HUDEP-2 (cell line): ENCODE data around the gene LCOR.
"Not testable (repeated sequence)": the region's sequence is repeated elsewhere in the genome, so short reads cannot be mapped to it uniquely, and the experiment has no call there.

Source experiments
- DNase-seq, 76 experiments: peaks; one replicate each; lab custom pipeline; 2025; ENCODE audit not compliant: unreplicated experiment in 76 of 76; lab: John Stamatoyannopoulos, UW

Gene LCOR

DNA sequence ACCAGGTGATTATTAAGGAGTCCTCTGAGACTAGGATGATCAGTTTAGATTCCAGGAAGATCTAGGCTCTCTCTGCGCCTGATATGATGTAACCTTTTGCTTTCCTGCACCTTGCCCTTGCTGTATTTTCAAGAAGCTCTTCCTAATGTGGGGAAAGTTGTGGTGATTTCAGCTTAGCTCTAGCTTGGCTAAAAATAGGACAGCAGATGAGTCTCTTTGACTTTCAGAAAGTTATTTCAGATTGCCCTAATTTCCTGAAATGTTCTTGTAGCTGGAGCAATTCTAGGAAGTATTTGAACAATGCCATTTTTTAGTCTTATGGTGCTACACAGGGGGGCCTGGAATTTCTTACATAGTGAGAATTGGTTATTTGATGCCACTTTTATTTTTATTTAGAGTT lies 3.8 kb downstream of the LCOR start:
- peak in 1 of 76 experiments; percentile 0 for DNase-seq

DNA sequence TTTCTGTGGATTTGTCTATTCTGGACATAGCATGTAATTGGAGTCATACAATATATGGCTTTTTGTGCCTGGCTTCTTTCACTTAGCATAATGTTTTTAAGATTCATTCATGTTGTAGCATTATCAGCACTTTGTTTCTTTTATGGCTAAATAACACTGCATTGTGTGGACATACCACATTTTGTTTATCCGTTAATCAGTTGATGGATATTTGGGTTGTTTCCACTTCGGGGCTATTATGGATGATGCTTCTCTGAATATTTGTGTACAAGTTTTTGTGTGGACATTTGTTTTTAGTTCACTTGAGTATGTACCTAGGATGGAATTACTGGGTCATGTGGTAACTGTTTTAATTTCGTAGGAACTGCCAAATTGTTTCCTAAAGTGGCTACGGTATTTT lies 6.4 kb downstream of the LCOR start:
- no peak for DNase-seq

DNA sequence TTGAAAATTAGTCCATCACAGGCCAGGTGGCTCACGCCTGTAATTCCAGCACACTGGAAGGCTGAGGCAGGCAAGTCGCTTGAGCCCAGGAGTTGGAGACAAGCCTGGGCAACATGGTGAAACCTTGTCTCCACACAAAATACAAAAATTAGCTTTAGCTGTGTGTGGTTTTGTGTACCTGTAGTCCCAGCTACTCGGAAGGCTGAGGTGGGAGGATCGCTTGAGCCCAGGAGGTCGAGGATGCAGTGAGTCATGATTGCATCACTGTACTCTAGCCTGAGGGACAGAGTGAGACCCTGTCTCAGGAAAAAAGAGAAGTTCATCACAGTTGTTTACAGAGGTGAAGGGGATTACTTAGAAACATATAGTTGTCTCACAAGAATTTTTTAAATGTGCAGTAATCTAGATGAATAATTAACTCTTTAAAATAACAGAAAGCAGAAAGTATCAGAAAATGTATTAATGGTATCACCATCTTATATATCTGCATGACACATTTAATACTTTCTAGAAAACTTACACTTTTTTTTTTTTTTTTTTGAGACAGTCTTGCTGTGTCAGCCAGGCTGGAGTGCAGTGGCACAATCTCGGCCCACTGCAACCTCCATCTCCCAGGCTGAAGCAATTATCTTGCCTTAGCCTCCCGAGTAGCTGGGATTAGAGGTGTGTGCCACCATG lies 8.9 kb downstream of the LCOR start:
- DNase-seq = peak in 5 of 76 experiments; percentile 4 to 26 (median 7)

DNA sequence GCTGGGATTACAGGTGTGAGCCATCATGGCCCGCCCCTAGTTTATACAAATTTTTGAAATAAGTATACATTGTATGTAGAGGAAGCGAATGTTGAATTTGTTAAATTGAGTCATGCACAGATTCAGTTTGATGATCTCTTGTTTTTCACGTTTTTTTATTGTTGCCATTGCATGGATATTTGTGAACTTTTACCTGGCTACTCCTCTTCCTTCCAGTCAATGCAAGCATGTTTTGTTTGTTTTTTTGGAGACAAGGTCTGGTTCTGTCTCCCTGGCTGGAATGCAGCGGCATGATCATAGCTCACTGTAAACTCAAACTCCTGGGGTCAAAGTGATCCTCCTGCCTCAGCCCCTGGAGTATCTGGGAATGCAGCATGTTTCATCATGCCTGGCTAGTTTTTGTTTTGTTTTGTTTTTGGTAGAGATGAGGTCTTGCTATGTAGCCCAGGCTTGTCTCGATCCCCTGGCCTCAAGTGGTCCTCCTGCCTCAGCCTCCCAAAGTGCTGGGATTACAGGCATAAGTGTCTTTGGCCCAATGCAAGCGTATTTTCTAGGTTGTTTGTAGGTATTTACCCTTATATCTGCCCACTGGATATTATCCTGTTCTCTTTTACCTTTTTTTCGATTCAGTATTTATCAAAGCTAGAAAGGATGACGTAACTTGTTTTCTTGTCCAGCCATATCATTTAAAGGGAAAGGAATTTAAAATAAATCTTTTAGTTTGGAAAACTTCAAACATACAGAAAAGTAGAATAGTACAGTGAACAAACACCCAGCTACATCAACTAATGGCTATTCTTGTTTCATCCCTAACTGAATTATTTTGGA lies 11.0 kb downstream of the LCOR start:
- no peak for DNase-seq

DNA sequence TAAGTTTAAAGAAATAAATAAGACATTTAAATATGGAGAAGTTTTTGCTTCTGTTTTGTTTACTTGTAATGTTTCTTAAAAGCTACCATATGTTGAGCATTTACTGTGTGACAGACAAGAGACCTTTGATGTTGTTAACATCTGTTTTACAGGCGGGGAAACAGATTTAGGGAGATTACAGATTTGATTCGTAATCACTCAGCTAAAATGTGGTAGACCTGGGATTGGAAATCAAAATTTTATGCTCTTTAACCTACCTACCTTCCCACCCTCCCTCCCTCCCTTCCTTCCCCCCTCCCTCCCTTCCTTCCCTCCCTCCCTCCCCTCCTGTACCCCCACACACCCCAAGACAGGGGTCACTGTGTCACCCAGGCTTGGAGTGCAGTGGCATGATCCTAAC lies 11.7 kb downstream of the LCOR start:
- no peak for DNase-seq

DNA sequence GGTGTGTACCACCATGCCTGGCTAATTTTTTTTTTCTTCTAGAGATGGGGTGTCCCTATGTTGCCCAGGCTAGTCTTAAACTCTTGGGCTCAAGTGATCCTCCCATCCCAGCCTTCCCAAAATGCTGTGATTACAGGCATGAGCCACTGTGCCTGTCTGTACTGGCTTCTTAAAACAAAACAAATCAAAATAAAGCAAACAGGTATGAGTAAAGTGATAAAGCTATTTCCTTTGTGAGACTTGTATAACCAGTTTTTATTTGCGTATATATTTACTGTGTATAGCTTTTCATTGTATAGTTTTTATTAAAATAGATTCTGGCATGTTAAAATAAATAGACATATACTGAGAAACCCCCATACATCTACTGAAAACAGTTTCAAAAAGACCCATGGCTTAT lies 14.3 kb downstream of the LCOR start:
- no peak for DNase-seq

DNA sequence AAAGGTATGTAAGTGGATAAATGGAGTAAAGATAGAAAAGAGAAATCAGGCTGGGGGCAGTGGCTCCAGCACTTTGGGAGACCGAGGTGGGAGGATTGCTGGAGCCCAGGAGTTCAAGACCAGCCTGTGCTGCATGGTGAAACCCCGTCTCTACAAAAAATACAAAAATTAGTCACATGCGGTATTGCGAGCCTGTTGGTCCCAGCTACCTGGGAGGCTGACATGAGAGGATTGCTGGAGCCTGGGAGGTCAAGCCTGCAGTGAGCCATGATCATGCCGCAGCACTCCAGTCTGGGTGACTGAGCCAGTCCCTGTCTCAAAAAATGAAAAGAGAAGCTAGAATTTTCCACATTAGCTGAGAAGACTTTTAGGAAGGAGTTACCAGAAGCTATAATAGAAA lies 14.8 kb downstream of the LCOR start:
- DNase-seq = no peak

DNA sequence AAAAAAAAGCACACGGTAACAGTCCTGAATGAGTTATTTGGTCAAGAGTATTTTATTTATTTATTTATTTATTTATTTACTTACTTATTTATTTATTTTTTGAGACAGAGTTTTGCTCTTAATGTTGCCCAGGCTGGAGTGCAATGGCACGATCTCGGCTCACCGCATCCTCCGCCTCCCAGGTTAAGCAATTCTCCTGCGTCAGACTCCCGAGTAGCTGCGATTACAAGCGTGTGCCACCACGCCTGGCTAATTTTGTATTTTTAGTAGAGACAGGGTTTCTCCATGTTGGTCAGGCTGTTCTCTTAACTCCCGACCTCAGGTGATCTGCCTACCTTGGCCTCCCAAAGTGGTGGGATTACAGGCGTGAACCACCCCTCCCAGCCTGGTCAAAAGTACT lies 15.3 kb downstream of the LCOR start:
- DNase-seq = not testable (repeated sequence)

DNA sequence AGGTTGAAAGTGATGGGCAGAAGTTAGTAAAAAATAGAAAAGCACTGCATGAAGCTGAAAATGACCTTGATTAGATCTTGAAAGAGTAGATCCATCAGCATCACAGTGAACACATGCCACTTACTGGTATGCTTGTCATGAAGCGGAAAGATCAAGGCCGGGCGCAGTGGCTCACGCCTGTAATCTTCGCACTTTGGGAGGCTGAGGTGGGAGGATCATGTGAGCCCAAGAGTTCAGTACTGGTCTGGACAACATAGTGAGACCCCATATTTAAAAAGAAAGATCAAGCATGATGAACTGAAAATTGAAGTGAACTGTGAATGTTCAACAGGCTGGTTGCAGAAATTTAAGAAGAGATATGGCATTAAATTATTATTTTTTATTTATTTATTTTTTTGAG lies 18.0 kb downstream of the LCOR start:
- no peak for DNase-seq

DNA sequence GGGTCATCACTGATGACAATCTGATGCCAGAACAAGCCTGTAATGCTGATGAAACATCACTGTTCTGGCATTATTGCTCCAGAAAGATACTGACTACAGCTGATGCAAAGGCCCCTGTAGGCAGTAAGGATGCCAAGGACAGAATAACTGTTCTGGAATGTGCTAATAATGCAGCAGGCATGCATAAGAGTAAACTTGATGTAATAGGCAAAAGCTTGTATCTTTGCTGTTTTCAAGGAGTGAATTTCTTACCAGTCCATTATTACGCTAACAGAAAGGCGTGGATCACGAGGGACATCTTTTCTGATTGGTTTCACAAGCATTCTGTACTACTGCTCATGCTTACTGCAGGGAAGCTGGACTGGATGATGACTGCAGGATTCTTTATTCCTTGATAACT lies 18.7 kb downstream of the LCOR start:
- DNase-seq = no peak

DNA sequence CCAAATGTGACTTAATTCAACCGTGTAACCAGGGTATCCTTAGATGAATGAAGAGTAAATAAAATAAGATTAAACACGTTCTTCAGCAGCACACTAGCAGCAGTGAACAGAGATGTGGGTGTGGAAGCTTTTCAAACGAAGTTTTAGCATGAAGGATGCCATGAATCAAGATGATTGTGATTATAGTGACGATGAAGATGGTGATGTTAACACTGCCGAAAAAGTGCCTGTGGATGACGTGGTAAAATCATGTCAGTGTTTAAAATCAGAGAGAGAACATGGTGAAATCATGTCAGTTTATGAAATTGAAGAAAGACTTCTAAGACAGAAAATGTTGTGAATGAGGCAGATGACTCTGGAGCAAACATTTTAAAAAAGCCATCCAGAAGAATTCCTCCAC lies 19.2 kb downstream of the LCOR start:
- no peak for DNase-seq

DNA sequence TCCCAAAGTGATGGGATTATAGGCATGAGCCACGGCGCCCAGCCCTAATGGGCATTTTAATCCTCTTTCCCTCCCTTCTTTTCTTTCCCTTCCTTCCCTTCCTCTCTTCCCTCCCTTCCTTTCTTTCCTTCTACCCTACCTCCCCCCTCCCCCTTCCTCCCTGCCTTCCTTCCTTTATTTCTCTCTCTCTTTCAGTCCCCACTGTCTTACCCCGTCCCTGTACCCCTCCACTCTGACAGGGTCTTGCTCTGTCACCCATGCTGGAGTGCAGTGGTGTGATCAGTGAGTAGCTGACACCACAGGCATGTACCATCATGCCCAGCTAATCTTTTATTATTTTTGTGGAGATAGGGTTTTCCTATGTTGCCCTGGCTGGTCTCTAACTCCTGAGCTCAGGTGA lies 24.2 kb downstream of the LCOR start:
- DNase-seq = no peak

DNA sequence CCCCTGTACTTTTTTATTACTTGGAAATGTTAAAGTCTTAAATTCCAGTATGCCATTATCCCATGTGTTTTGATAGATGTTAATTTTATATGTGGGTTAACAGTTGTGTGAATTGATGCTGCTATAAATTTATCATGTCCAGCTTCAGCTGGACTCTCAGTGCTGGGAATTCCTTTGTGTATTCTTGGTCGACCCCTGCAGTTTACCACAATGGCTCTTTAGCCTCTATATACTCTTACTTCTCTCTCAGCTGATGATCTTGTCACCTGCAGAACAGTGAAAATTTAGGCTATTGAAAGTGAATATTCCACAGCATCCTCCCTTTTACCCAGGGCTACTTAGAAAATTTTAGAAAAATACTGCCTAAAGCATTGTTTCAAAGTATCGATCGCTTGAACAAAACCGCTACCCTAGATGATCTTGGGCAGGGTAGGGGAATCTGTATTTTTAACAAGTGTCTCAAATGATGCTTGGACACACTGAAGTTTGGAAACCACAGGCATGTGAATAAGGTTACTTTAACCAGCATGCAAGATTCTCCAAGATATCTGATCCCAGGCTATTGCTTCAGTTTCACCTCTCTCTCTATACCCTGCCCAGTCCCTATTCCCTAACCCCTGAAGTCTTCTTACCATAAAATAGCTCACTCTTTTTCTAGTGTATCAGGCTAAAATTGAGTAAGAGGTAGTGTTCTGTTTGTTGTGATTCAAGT lies 25.4 kb downstream of the LCOR start:
- DNase-seq = no peak

DNA sequence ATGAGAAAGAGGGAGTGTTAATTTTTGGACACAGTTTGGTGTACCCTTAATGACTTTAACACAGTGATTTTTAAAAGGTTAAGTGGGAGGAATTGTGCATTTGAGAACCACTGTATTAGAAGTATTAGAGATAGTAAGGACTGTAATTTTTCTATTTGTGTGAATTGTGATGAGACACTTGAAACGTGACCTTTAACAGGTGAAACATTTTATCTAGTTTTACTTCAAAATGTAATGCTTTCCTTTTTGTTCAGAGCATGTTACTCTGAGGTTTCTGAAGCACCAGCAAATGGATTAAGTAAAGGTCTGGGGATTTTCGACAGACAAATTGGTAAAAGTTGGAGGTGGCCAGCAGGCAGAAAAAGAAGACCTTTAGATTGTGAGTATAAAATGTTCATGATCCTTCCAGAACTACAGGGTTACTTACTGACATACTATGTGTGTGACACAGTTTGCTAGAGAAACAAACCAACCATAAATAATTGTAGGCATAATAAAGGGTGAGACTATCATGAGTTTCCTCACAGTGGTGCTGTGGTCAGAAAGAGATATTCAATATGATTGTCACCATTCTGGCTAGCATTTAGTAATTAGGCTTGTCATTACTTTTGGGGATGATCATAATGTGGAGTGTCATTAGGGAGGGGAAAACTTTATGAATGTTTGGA lies 26.1 kb downstream of the LCOR start:
- peak in 1 of 76 experiments; percentile 16 for DNase-seq

DNA sequence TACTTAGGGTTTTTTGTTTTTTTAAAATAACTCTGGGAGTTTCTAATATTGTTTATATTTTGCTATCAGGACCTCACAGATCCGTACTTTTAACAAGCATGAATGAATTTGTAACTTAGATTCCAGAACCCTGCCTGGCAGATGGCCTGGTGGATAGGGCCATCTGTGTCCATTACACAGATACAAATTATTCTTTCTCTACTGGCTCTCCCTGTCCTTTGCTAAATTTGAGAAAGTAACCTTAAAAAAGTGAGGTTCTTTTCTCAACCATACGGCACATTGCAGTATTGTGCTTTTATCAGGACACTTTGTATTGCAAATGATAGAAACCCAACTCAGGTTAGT lies 26.6 kb downstream of the LCOR start:
- peak in 9 of 76 experiments; percentile 2 to 16 (median 11) for DNase-seq

DNA sequence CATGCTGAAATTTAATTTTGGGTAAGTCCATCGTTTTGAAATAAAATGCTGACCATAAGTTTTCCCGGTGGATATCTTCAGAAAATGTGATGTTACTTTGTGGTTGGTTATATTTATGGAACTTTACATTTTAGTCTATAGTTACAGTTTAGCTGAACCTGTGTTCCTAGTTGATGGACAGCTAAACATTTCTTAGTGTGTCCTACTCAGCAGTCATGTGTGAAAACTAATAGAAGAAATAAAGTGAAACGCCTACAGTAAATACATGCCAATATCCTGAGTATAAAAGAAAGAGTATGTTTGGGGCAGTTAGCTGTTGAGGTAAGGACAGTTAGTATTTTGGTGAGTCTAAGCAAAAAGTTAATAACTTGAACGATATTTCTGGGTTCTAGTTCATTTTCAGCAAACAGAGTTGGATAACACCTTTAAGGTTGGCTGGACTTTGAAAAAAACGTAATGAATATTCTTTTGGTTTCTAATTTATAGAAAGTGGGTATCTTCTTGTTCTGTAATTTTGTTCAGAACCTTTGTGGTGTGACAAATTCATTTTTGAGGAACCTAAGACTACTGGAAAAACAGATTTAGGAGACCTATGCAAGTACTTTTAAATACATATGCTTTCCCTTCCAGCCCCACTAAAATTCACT lies 28.7 kb downstream of the LCOR start:
- DNase-seq = no peak

DNA sequence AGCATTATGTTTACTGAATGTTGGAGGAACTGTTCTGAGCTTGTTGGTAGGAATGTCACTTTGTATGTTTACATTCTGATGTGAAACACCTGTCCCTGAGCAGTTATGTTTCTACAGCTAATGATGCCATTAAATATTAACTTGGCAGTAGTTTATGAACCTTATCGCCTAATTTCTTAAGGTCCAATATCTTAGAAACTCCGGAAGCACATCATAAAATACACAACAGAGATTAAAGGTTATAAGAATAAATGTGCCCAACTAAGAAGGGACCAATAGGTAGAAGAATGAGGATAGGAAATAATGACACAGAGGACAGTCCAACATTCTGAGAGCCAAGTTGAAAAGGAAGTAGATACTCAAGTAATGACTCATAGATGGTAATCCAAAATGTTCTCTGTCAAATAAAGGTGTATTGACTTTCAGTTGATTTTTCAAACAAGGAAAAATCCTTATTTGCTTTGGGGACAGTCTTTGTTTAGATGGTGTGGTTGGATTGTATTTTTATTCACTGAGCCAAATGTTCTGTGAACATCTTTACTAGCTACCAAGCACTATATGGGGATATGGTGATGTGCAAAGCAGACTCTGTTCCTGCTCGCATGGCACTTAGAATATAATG lies 31.9 kb downstream of the LCOR start:
- DNase-seq = peak in 12 of 76 experiments; percentile 5 to 53 (median 19)

DNA sequence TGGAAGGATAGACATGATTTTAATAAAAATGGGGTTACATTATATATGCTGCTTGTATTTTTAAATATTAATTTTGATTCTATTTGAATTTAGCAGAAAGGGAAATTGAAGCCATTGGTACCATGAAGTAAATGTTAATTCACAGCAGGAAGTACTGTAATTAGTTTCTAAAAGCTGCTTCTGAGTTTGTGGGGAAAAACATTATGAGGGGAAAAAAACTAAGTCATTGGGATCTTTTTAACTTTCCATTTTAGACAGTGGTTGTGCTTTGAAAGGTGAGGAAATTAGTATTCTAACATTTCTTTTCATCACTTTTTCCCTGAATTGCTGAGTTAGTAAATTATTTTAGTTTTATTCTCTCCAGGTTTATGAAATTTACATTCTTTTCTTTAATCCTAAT lies 41.0 kb downstream of the LCOR start:
- no peak for DNase-seq

DNA sequence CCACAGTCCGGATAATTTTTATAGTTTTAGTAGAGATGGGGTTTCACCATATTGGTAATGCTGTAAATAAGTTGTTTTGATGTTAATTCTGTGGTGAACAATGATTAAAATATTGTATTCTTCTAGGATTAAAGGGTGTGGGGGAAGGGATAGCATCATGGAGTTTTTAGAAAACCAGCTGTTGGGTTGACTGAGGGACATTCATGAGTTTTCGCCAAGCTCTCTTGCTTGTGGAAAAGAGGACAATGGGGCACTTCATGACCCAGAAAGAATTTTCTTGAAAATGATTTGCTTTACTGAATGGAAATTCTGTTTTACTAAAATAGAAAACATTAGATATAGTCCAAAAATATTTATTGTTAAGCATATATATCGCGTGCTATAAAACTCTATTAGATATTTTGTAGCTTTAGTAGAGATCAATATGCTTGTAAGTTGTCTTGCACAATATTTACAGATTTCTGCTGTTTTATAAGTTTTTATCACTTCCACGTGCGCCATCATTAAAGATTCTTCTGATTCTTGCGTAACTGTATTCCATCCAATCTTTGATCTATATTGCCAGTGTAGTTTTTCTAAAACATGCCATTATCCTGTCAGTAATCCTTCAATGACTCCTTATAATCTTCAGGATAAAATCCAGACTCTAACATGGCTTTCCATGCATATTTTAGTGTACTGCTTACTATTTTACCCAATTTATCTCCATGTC lies 41.8 kb downstream of the LCOR start:
- no peak for DNase-seq

DNA sequence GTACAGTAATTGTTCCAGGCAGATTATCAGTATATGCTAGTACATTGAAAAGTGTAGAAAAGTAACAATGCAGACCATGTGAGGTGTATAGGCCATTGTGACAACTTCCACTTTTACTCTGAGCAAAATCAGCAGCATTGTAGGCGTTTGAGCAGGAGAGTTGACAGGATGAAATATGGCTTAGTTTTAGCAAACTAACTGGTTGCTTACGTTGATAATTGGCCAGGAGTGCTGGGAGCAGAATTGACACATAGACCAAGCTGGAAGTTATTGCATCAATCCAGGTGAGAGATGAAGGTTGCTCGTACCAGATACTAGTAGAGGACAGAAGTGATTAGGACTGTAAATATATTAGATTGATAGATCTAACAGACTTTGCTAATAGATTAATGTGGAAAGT lies 46.0 kb downstream of the LCOR start:
- no peak for DNase-seq
